Activated CD8-positive, alpha-beta T cell treated with anti-CD3 and anti-CD28 coated beads for 36 hours (primary cell): ENCODE data around the gene CSNK2A2. TPM values are rescaled to one million over a fixed set of nuclear protein-coding genes. Genes with fewer than 3 reads are reported as not detected.

Experiments used
- ATAC-seq: fragments of 200-7000 bp; cut with Tn5 transposase; one replicate; pipeline ENCODE4 v1.10.0; 2021; ENCODE audit warnings: mild to moderate bottlenecking, moderate library complexity
- CTCF ChIA-PET: fragments of 350-600 bp; sonication (Branson Sonifier 250); formaldehyde crosslinking; loops from one replicate; lab custom pipeline; 2021; ENCODE audit warnings: antibody characterized with exemption; lab: Charles Lee
- POLR2A ChIA-PET: fragments of 350-600 bp; sonication (Branson Sonifier 250); formaldehyde crosslinking; loops from one replicate; lab custom pipeline; 2021; ENCODE audit warnings: antibody characterized with exemption; lab: Charles Lee
- DNase-seq: peaks from one replicate; pipeline ENCODE4 v3.0.0-alpha.2; 2020
- H3K27ac Mint-ChIP-seq: one replicate; pipeline ENCODE4 v1.8.0; 2021; ENCODE audit warnings: mild to moderate bottlenecking, mixed read lengths
- H3K27me3 Mint-ChIP-seq: one replicate; pipeline ENCODE4 v1.8.0; 2021; ENCODE audit warnings: mixed read lengths
- H3K36me3 Mint-ChIP-seq: one replicate; pipeline ENCODE4 v1.8.0; 2021; ENCODE audit warnings: low read depth, mixed read lengths
- H3K4me1 Mint-ChIP-seq: one replicate; pipeline ENCODE4 v1.8.0; 2021; ENCODE audit warnings: low read depth, mixed read lengths
- H3K4me3 Mint-ChIP-seq: one replicate; pipeline ENCODE4 v1.8.0; 2021; ENCODE audit warnings: mild to moderate bottlenecking, moderate library complexity, mixed read lengths
- H3K9me3 Mint-ChIP-seq: one replicate; pipeline ENCODE4 v1.8.0; 2021; ENCODE audit warnings: mixed read lengths
- CTCF ChIP-seq: fragments of 200-600 bp; IDR thresholded peaks from one replicate; pipeline ENCODE4 v1.8.0; 2022; ENCODE audit warnings: antibody characterized with exemption, mild to moderate bottlenecking
- intact Hi-C: fragments of 100-400 bp; cut with micrococcal nuclease; formaldehyde crosslinking; loops from one replicate; pipeline ENCODE4 v1.10.0; 2022
- total RNA-seq, 2 experiments: library from RNA; stranded (reverse); gene quantifications; one replicate each; pipeline ENCODE4 v1.2.3, GENCODE V29; 2021

CSNK2A2 gene
- total RNA-seq, 2 experiments from 2014 or later = 97.5 to 99.0 TPM

DNA sequence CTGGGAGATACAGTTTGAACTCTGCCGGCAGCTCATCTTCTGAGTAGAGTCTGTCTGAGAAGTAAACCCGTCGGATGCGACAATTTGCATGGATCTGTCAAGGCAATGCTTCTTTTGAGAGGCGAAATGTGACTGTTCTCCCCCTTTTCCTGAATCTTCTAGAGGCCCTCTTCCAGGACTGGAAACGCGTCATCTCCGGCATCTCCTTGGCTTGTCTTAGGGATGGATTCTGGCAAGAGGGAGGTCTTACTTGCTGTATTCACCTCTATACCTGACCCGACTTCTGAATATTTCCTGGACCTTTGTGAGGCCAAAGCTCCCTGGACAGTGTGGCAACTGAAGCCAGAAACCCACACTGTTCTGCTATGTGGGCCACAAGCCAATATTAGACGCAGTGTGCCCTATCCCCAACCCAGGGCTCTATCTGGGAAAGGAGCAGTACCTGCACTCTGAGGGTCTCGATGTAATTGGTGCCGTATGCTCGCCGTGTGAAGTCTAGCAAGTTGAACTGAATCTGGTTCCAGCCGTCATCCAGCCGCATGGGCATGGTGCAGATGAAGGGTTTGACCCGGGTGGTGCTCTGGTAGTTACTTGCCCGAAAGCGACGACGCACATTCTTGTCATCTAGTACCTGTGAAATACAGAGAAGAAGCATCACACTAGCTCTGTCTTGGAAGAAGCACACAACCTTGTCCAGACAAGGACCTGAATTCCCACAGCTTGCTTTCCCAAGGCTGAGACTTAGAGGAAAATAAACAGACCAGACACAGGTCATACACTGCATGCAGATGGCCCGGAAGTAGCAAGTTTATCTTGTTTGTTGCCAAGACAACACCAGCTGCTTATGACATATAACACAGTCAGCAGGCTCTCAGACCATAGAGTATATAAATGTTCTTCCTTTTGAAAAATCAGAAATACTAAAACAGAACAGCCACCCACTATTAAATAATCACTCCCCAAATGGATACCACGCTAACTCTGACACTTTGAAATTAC lies 82.8 kb downstream of the CSNK2A2 start:
- intact Hi-C loops = no loop called here
- Mint-ChIP-seq H3K4me1 (peaks cover 10% of the 10 kb centered on the region), H3K27me3 (no peaks in the 10 kb centered on the region), H3K9me3 (no peaks in the 10 kb centered on the region), H3K4me3 (no peak overlapping the region), H3K36me3 (peaks cover 27% of the 10 kb centered on the region), H3K27ac (no peak overlapping the region)
- no peak for ATAC-seq
- CTCF ChIA-PET = interaction anchor here (0.7 kb wide), 1 partner anchor 18 kb away, joined by 3 read pairs; no protein-coding TSS in a partner anchor
- TF ChIP-seq CTCF = no peak
- POLR2A ChIA-PET = no interaction called here
- DNase-seq = no peak

- H3K27me3 Mint-ChIP-seq = no peaks in the 10 kb centered on the region
- no peak for TF ChIP-seq CTCF
- no peak for DNase-seq
- peaks cover 27% of the 10 kb centered on the region for H3K36me3 Mint-ChIP-seq
- ChIA-PET CTCF (no interaction called here), POLR2A (no interaction called here)
- H3K4me1 Mint-ChIP-seq = no peaks in the 10 kb centered on the region
- intact Hi-C loops = no loop called here
- H3K4me3 Mint-ChIP-seq = no peak overlapping the region
- no peak for ATAC-seq
- H3K27ac Mint-ChIP-seq = no peak overlapping the region
- H3K9me3 Mint-ChIP-seq = no peaks in the 10 kb centered on the region
These were observed 86.6 kb downstream of the CSNK2A2 start for GRCh38 chr16:58111302-58111627.

DNA sequence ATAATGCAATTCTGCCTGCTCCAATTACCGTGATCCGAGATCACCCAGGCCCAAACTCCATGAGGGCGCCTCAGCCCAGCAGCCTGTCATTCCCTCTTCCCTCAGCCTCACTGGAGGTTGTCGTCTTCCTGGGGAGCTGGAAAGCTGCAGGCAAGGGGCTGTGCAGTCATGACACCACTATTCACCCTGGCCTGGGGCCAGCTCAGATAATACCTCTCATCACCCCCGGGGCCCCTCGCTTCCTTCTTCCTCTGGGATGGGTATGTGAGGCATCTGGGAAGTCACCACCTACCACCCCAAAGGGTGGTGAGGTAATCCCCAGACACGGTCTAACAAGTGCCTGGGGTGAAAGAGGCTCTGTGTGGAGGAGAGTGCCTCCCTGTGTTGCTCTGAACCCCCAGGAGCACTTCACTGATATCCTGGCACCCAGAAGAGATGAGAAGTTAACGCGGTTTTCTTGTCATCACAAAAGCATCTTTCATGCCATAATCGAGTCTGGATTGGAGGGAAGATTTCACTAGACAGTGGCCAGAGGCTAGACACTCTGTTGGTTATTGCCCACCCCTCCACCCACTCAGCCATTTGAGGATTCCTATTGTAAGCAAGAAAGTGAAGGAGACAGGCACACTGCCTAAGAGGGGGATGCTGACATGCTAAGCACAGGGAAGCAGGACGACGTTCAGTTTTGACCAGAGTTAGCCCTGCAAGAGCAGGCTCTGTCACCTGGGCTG lies 87.2 kb downstream of the CSNK2A2 start:
- no peak for TF ChIP-seq CTCF
- H3K4me3 Mint-ChIP-seq = no peak overlapping the region
- no peaks in the 10 kb centered on the region for H3K27me3 Mint-ChIP-seq
- H3K27ac Mint-ChIP-seq = no peak overlapping the region
- no peak for DNase-seq
- no peak for ATAC-seq
- H3K9me3 Mint-ChIP-seq = no peaks in the 10 kb centered on the region
- CTCF ChIA-PET = interaction anchor here (1.4 kb wide), 1 partner anchor 10 kb away, joined by 3 read pairs; no protein-coding TSS in a partner anchor
- POLR2A ChIA-PET = no interaction called here
- no peaks in the 10 kb centered on the region for H3K4me1 Mint-ChIP-seq
- peaks cover 22% of the 10 kb centered on the region for H3K36me3 Mint-ChIP-seq
- intact Hi-C loops = no loop called here

DNA sequence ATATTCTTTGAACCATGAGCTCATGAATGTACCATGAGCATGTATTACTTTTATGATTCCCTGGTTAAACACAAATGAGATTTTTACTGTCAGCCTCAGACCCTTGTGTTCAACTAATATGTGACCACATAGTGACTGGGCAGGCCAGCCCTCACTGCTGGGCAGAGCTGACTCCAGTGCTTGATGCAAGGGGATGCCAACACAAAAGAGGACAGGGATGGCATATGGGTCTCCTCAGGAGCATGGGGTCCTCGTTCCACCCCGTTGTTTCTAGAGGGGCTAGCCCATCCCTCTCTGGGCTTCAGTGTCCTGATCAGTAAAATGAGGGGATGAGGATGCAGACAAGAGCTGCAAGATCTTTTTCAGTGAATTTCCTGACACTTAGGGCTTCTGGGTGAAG lies 88.0 kb downstream of the CSNK2A2 start:
- no peak overlapping the region for H3K4me3 Mint-ChIP-seq
- ChIA-PET CTCF (interaction anchor here (1.4 to 3.3 kb wide), 2 partner anchors 9 to 12 kb away, joined by 3 to 21 read pairs; no protein-coding TSS in a partner anchor), POLR2A (no interaction called here)
- no peaks in the 10 kb centered on the region for H3K27me3 Mint-ChIP-seq
- DNase-seq (no peak), ATAC-seq (no peak)
- intact Hi-C loops = no loop called here
- no peak overlapping the region for H3K27ac Mint-ChIP-seq
- TF ChIP-seq CTCF = no peak
- H3K4me1 Mint-ChIP-seq = no peaks in the 10 kb centered on the region
- H3K36me3 Mint-ChIP-seq = peaks cover 15% of the 10 kb centered on the region
- no peaks in the 10 kb centered on the region for H3K9me3 Mint-ChIP-seq
